Sigmoid colon (tissue), 4 donors: ENCODE data around the gene POU6F2.

ENCODE experiments used
- CTCF ChIP-seq, 4 experiments: fragments of 450-650 bp in 3 of 4; fragments of 200-600 bp in 1 of 4; IDR thresholded peaks; one replicate each; pipeline ENCODE4 v1.5.1; 2016 to 2019; ENCODE audit warnings: antibody characterized with exemption in 4 of 4, mild to moderate bottlenecking in 3 of 4, moderate library complexity in 2 of 4
- POLR2A ChIP-seq, 2 donors: fragments of 450-650 bp; IDR thresholded peaks; one replicate each; pipeline ENCODE4 v1.6.1; 2016; ENCODE audit warnings: antibody characterized with exemption in 2 of 2, mild to moderate bottlenecking in 2 of 2, moderate library complexity in 2 of 2
- POLR2AphosphoS5 ChIP-seq, 4 donors: sonication (generic); formaldehyde crosslinking; IDR thresholded peaks; one replicate each; pipeline ENCODE4 v1.6.1; 2017; ENCODE audit warnings: antibody characterized with exemption in 4 of 4

DNA sequence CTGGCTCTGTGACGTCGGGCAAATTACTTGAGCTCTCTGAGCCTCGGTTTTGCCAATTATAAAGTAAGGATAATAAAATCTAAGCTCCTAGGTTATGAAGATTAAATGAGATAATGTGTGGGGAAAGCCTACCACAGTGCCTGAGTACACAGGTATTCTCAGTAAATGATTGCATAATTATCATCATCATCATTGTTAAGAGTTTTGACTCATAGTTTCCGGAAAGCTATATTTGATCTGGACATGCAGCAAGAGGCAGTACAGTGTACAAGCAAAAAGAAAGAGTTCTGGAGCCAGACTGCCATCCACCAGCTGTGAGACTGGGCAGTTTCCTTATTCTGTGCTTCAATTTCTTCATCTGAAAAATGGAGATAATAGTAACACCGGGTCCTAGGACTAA lies 432.9 kb downstream of the POU6F2 start:
- TF ChIP-seq POLR2AphosphoS5 (IDR thresholded peaks at IDR 0.05) (no peak), POLR2A (IDR thresholded peaks at IDR 0.05) (no peak), CTCF (IDR thresholded peaks at IDR 0.05) (no peak)
